HUES48 (cell line): ENCODE data around the gene AHDC1.
"Not testable (repeated sequence)": the region's sequence is repeated elsewhere in the genome, so short reads cannot be mapped to it uniquely, and the experiment has no call there.

Source experiments
- H3K27ac ChIP-seq: one replicate; pipeline ENCODE4 v1.7.0; 2013; ENCODE audit warnings: low read depth, low read length, inconsistent platforms
- H3K27me3 ChIP-seq: 2 replicates; pipeline ENCODE4 v1.6.1; 2013; ENCODE audit warnings: mild to moderate bottlenecking, low read length; ENCODE audit not compliant: control insufficient read depth, insufficient read depth
- H3K36me3 ChIP-seq: 2 replicates; pipeline ENCODE4 v1.6.1; 2013; ENCODE audit warnings: low read length; ENCODE audit not compliant: control insufficient read depth, insufficient read depth
- H3K4me1 ChIP-seq: 2 replicates; pipeline ENCODE4 v1.6.1; 2013; ENCODE audit warnings: mild to moderate bottlenecking, low read length; ENCODE audit not compliant: control insufficient read depth, insufficient read depth
- H3K4me3 ChIP-seq: 2 replicates; pipeline ENCODE4 v1.5.1; 2013; ENCODE audit warnings: mild to moderate bottlenecking, low read depth, low read length
- H3K9ac ChIP-seq: 2 replicates; pipeline ENCODE4 v1.6.1; 2013; ENCODE audit warnings: mild to moderate bottlenecking, low read depth, low read length, moderate library complexity
- H3K9me3 ChIP-seq: 2 replicates; pipeline ENCODE4 v1.6.1; 2013; ENCODE audit warnings: low read length; ENCODE audit not compliant: control insufficient read depth, insufficient read depth

The AHDC1 gene

GRCh38 chr1:27644369-27645070 lies 40.6 kb upstream of the AHDC1 start:
- H3K4me1 ChIP-seq, result 0 out of 2 replicates have a peak, but pooled peaks cover 4% of the 10 kb centered on the region
- H3K27me3 ChIP-seq, result no peaks in the 10 kb centered on the region
- H3K4me3 ChIP-seq, result no peak overlapping the region
- H3K9me3 ChIP-seq, result no peaks in the 10 kb centered on the region
- no peak overlapping the region for H3K9ac ChIP-seq
- no peaks in the 10 kb centered on the region for H3K36me3 ChIP-seq
- no peak overlapping the region for H3K27ac ChIP-seq

GRCh38 chr1:27643600-27644368 lies 39.8 kb upstream of the AHDC1 start:
- Histone ChIP-seq H3K4me3 (no peak overlapping the region), H3K9me3 (no peaks in the 10 kb centered on the region)

GRCh38 chr1:27640514-27640913 lies 36.6 kb upstream of the AHDC1 start:
- not testable (repeated sequence) for H3K36me3 ChIP-seq, H3K9ac ChIP-seq, H3K27ac ChIP-seq, H3K9me3 ChIP-seq, H3K4me3 ChIP-seq, H3K27me3 ChIP-seq, H3K4me1 ChIP-seq

More at GRCh38 chr1:27643600-27644368, 39.8 kb upstream of the AHDC1 start:
- H3K27ac ChIP-seq, result no peak overlapping the region
- no peaks in the 10 kb centered on the region for H3K36me3 ChIP-seq
- 0 out of 2 replicates have a peak, but pooled peaks cover 4% of the 10 kb centered on the region for H3K4me1 ChIP-seq
- H3K27me3 ChIP-seq, result no peaks in the 10 kb centered on the region
- no peak overlapping the region for H3K9ac ChIP-seq

DNA sequence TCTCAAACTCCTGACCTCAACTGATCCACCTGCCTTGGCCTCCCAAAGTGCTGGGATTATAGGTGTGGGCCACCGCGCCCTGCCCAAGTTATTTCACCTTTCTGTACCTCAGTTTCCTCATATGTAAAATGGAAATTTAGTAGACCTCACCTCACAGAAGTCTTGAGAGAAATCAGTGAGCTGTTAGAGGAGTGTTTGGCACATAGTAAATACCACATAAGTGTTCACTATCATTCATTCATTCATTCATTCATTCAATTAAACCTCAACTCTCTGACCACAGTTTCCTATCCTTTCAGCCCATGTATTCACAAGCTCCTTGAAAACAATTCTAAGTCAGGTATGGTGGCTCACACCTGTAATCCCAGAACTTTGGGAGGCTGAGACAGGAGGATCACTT lies 34.9 kb upstream of the AHDC1 start:
- Histone ChIP-seq H3K9me3 (no peaks in the 10 kb centered on the region), H3K27ac (no peak overlapping the region), H3K36me3 (no peaks in the 10 kb centered on the region), H3K27me3 (peaks cover 21% of the 10 kb centered on the region), H3K4me1 (0 out of 2 replicates have a peak, but pooled peaks cover 4% of the 10 kb centered on the region), H3K4me3 (no peak overlapping the region), H3K9ac (no peak overlapping the region)

DNA sequence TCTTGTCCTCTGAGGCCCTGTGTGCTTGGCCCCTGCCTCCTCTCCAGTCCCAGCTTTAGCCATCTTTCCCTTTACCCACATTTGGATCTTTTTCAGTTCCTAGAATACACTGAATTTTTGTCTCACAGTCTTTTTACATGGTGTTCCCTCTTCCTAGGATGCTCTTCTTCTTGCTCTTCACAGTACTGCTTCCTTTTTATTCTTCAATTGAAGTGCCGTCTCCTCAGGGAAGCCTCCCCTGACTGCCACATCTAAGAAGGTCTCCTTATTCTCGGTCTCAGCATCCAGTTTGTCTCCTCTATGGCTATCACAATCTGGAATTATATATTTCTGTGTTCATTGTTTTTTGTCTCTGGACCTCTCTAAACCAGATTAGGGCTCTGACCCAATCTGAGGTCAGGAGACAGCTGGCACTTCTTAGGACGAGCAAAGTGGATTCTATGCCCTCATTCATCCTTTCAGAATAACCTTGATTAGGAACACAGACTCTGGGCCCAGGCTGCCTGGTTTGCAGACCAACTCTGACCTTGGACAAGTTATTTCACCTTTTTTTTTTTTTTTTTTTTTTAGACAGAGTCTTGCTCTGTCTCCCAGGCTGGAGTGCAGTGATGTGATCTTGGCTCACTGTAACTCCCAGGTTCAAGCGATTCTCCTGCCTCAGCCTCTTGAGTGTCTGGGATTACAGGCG lies 34.2 kb upstream of the AHDC1 start:
- Histone ChIP-seq H3K27ac (no peak overlapping the region), H3K4me3 (no peak overlapping the region), H3K9ac (no peak overlapping the region), H3K36me3 (no peaks in the 10 kb centered on the region), H3K27me3 (peaks cover 27% of the 10 kb centered on the region), H3K9me3 (no peaks in the 10 kb centered on the region), H3K4me1 (no peaks in the 10 kb centered on the region)

DNA sequence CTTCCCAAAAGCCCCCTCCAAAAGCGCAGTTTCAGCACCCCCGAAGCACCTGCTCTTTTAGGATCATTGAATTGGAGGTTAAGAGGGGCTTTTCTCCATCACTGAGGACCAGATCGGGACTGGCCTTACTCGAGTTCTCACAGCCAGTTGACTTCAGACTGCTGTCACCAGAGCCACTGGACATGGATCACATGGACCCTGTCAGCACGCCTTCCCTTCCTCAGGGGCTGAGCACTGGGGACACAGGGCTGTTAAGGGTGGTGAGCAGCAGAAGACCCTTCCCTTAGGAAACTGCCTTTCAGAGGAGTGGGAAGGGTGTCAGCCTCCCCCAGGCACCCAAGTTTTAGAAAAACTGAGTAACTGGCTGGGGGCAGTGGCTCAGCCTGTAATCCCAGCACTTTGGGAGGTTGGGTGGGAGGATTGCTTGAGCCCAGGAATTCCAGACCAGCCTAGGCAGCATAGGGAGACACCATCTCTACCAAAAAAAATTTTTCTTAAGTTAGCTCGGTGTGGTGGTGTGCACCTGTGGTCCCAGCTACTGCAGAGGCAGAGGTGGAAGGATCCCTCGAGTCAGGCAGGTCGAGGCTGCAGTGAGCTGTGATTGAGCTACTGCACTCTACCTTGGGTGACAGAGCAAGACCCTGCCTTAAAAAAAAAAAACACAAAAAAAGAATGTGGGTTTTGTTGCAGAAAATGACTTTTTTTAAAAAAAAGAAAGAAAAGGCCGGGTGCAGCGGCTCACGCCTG lies 31.6 kb upstream of the AHDC1 start:
- Histone ChIP-seq H3K27me3 (peaks cover 39% of the 10 kb centered on the region), H3K9ac (no peak overlapping the region), H3K9me3 (no peaks in the 10 kb centered on the region), H3K4me1 (peaks cover 4% of the 10 kb centered on the region; the same call in 1 of the 2 replicates), H3K4me3 (no peak overlapping the region), H3K36me3 (no peaks in the 10 kb centered on the region), H3K27ac (no peak overlapping the region)

DNA sequence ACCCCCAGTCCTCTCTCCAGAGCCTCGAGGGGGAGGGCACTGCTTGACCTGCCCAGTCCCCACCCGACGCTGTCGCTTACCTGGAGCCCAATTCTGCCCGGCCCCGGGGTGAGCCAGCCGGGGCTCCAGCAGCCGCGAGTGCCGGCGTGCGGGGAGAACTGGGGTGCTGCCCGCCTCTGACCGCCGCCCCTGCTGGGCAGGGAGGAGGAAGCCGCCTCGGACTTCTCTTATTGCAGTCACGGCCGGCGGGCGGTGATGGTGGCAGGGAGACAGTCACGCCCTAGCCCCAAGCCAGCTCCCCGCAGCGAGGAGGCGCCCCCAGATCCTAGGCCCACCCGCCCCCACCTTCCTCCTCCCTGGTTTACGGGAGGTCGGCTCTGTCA lies 31.0 kb upstream of the AHDC1 start, which contains the start of gene FGR:
FGR (minus strand) TSS at position 201 of the 383 bp plus-strand sequence. CDS start 11,269 bp downstream, outside the sequence.
- H3K9ac ChIP-seq, result no peak within 1 kb of the TSS
- H3K4me1 ChIP-seq, result peaks cover 4% of the 10 kb centered on the region; the same call in 1 of the 2 replicates
- H3K36me3 ChIP-seq, result no peaks in the 10 kb centered on the region
- peaks cover 39% of the 10 kb centered on the region for H3K27me3 ChIP-seq
- no peak within 1 kb of the TSS for H3K27ac ChIP-seq
- peak within 1 kb of the TSS; percentile 60 for H3K4me3 ChIP-seq
- H3K9me3 ChIP-seq, result no peaks in the 10 kb centered on the region

DNA sequence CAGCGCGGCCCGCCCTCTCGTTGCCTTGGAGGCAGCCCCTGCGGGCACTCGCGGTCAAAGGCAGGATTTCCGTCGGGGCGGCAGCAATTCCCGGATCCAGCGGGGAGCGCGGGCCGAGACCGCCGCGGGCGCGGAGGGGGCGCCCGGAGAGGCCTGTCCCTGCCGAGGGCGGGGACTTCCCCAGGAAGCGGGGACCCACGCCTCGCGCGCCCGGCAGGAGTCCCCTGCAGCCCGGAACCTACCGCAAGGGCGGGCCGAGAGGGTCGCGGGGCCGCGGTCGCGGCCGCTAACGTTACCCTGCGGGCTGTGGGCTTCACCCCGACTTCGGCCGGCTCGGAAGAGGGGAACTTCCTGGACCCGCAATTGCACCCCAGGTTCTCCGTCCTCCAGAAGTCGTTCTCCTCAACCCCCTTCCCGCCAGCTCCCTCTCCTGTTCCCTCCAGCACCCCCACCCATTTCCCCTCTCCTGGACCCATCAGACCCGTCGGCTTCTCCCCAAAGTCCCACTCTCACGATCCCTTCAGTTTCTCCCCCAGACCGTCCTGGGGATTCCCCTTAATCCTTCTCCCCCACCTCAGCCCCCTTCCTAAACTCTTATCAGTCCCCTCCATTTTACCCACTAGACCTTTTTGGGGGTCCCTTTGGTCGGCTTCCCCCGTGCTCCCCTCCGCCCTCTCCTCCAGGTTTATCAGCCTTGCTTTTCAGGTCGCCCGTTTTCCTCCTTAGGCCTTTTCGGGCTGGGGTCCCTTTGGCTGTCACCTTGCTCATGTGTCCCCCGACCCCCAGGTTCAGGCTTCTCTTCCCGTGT lies 30.4 kb upstream of the AHDC1 start:
- no peaks in the 10 kb centered on the region for H3K36me3 ChIP-seq
- no peak overlapping the region for H3K9ac ChIP-seq
- peak overlapping the region; percentile 60 for H3K4me3 ChIP-seq
- peaks cover 7% of the 10 kb centered on the region for H3K4me1 ChIP-seq
- H3K27ac ChIP-seq, result no peak overlapping the region
- peaks cover 39% of the 10 kb centered on the region for H3K27me3 ChIP-seq
- H3K9me3 ChIP-seq, result no peaks in the 10 kb centered on the region

GRCh38 chr1:27633640-27634176 lies 29.8 kb upstream of the AHDC1 start:
- Histone ChIP-seq H3K4me1 (peaks cover 11% of the 10 kb centered on the region), H3K27me3 (peaks cover 40% of the 10 kb centered on the region), H3K36me3 (no peaks in the 10 kb centered on the region), H3K9ac (no peak overlapping the region), H3K27ac (no peak overlapping the region), H3K4me3 (peak overlapping the region; percentile 60), H3K9me3 (no peaks in the 10 kb centered on the region)

DNA sequence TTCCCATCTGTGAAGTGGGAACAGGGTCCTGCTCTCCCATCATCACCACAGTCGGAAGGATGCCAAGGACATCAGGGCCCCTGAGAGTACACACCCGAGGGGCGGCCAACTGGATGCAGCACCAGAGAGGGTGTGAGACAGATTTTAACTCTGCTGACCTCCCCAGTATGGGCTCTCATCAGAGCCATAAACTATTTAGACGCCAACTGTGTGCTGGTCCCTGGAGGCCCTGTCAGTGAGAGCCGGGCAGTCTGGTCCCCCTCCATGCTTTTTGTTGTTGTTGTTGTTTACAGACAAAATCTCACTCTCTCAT lies 29.3 kb upstream of the AHDC1 start:
- Histone ChIP-seq H3K27ac (no peak overlapping the region), H3K4me1 (peaks cover 11% of the 10 kb centered on the region), H3K9me3 (no peaks in the 10 kb centered on the region), H3K27me3 (peaks cover 42% of the 10 kb centered on the region), H3K9ac (no peak overlapping the region), H3K4me3 (no peak overlapping the region), H3K36me3 (no peaks in the 10 kb centered on the region)
